IPS DF 4.7 (cell line): Measurements from ENCODE around the gene MYO15A.

Source experiments
- DNase-seq: peaks from one replicate; pipeline ENCODE4 v3.0.0-alpha.2; 2013; ENCODE audit warnings: low spot score; ENCODE audit errors: extremely low read depth

The MYO15A gene

DNA sequence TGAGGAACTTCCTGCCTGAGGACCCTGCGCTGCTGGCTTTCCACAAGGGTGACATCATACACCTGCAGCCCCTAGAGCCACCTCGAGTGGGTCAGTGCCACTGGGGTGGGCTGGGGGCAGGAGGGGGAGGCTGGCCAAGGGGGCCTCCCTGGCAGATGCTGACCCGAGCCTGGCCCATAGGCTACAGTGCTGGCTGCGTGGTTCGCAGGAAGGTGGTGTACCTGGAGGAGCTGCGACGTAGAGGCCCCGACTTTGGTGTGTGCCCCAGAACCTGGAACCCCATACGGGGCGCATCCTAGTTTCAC lies 48.4 kb downstream of the MYO15A start:
- DNase-seq: no peak

DNA sequence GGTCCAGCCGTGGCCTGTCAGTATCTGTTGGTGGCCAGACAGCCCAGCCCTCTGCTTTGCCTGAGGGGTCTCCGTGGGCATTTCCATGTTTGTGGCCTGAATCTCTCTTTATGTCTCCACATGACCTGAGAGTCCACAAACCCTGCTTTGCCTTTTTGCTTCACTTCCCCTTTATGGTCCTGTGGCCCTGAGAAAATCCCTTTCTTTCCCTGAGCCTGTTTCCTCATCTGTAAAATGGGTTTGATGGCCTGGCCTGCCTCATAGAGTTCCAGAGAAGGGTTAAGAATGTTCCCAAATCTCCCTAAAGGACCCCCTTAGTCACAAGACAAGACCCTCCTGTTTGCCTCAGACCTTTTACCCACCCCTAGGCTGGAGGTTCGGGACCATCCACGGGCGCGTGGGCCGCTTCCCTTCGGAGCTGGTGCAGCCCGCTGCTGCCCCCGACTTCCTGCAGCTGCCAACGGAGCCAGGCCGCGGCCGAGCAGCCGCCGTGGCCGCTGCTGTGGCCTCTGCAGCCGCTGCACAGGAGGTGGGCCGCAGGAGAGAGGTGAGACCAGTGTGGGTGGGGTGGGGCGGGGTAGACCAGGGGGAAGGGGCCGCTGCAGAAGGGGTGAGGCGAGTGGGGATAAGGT lies 48.9 kb downstream of the MYO15A start:
- DNase-seq: no peak

- DNase-seq: peak; percentile 82
These were observed 49.6 kb downstream of the MYO15A start for GRCh38 chr17:18158022-18158600.

GRCh38 chr17:18159551-18160120 lies 51.1 kb downstream of the MYO15A start:
- DNase-seq: no peak

DNA sequence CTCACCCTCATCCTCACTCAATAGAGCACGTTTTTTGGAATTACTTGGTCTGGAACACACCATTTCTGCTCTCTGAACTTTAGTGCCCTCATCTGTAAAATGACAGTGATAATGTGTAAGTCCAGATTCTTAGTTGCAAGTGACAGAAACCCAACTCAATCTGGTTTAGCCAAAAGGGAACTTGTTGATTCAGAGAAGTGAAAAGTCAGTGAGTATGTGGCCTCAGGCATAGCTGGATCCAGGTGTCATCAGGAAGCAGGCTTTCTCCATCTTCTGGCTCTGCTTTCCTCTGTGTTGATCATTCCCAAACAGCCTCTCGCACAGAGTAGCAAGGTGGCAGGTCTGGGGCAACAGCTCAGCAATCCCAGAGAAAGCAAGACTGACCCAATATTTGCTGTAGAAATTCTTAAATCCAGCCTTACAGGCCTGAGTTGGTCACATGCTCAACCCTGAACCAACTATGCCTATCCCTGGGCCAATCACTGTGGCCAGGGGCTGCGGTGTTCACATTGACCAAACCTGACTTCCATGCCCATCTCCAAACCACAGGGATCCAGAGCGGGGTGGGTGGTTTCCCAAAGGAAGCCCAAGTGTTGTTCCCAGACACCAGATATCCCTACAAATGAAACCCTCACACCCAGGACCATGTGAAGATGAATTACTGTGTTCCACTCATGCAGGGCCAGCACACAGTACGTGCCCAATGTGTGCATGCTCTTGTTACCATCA lies 51.7 kb downstream of the MYO15A start:
- no peak for DNase-seq

DNA sequence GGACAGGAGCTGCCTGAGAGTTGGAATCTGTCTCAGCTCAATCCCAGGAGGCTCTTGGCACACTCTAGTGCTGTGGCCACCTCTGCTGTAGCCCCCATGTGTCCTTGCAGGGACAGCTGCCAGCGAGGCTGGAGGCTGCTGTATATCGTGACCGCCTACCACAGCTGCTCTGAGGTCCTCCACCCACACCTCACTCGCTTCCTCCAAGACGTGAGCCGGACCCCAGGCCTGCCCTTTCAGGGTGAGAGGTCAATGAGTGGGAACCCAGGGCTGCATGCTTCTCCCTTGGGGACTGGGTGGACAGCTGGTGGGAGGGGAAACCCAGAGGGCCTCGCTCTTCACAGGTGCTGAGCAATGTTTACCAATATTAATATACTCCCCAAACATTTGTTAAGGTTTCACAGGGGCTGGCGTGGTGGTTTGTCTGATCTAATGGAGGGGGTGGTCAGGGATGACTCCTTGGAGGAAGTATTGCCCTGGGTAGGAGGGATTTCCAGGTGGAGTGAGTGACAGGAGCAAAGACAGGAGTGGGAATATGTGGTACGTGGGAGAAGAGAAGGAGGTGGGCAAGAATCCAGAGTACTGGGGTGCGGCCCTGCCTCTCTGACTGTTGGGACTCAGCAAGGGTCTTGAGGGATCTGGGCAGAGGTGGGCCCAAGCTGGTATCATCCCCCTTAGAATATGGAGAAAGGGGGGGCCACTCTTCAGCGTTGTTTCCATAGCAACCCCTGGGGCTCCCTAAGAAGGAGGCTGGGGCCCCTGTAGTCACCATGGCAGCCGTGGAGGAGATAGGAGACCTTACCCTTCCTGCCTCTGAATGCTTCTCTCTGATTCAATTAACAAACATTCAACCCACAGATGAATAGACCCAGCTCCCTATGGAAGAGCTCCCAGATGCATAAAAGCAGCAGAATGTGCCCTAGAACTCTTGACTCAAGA lies 52.9 kb downstream of the MYO15A start:
- DNase-seq: no peak

DNA sequence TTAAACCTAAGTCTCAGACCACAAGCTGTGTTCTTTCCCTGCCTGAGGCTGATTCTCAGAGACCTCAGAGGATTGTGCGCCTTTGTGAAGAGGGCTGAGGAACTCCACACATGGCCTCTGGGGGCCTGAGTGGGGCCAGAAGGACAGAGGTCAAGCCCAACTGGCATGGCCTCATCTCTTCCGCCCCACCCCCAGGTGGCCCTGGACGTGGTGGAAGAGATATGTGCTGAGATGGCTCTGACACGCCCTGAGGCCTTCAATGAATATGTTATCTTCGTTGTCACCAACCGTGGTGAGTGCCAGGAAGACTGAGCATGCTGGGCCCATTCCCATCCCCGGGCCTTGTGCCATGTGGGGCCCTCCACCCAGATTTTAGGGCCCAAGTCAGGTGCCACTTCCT lies 55.0 kb downstream of the MYO15A start:
- DNase-seq: no peak

GRCh38 chr17:18166894-18167293 lies 58.3 kb downstream of the MYO15A start:
- no peak for DNase-seq

DNA sequence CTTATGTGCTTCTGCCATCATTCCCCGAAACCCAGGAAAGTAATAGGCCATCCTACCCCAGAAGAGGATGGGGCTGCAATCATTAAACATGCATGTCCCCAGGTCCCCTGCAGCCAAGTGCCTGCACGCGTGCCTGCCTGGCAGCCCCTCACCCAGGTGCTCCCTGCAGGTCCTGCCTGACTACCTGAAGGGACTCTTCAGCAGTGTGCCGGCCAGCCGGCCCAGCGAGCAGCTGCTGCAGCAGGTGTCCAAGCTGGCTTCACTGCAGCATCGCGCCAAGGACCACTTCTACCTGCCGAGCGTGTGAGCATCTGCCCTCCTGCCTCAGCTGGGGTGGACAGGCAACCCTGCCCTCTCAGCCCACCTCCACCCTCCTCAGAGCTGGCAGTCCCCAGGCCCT lies 58.9 kb downstream of the MYO15A start:
- DNase-seq: no peak

GRCh38 chr17:18172531-18173278 lies 64.1 kb downstream of the MYO15A start:
- no peak for DNase-seq

DNA sequence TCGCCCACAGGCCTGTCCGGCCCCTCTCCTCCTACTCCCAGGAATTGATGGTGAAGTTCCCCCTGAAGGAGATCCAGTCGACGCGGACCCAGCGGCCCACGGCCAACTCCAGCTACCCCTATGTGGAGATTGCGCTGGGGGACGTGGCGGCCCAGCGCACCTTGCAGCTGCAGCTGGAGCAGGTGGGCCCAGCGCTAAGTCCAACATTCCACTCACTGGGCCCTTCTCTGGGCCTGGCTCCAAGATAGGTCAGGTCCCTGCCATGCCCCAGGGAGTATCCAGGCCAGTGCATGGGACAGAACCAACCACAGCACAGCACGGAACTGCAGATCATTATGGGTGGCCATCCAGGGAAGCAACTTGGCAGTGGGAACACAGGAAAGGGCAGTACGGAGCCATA lies 65.2 kb downstream of the MYO15A start:
- DNase-seq: no peak

DNA sequence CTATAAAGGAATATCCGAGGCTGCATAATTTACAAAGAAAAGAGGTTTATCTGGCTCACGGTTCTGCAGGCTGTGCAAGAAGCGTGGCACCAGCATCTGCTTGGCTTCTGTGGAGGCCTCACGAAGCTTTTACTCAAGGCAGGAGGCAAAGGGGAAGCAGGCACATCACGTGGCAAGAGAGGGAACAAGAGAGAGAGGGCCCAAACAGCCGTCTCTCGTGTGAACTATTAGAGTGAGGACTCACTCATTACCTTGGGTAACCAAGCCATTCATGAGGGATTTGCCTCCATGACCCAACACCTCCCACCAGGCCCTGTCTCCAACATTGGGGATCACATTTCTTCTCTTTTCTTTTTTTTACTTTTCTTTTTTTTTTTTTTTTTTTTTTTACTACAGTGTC lies 67.6 kb downstream of the MYO15A start:
- no peak for DNase-seq

- no peak for DNase-seq
These were observed 68.6 kb downstream of the MYO15A start for GRCh38 chr17:18177133-18177532.

DNA sequence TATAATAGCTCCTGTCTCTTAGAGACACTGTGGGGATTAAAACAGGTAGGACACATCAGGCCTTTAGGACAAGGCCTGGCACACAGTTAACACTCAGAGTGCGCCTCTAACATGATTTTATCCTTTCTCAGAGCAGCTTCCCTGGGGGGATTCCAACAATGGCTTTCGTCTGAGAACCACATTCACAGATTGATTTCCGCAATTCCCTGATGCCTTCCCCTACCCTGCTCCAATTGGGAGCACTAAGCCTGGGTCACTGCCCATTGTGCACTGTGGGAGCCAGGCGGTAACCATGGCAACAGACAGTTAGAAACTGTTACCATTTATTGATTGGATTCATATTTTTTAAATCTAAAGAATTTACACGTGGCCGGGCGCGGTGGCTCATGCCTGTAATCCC lies 69.2 kb downstream of the MYO15A start:
- no peak for DNase-seq

DNA sequence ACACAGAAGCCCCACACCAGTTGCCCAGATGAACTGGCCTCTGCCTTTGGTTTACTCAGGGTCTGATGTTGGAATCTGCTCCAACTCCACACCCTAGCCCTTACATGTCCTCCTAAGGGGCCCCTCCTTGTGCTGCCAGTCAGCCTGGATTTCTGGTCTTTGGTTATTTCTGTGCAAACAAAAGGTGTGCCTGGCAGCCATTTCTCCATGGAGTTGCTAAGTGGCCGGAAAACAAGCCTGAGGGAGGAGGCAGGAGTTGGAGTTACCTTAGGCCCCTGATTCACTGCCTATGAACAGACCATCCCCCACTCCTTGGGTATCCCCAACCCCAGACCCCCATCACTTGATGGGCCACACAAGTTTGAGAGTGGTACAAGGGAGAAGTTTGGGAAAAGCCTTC lies 70.6 kb downstream of the MYO15A start:
- no peak for DNase-seq

- DNase-seq: no peak
These were observed 71.2 kb downstream of the MYO15A start for GRCh38 chr17:18179804-18180203.

GRCh38 chr17:18181358-18181757 lies 72.8 kb downstream of the MYO15A start:
- no peak for DNase-seq

- no peak for DNase-seq
These were observed 73.8 kb downstream of the MYO15A start for GRCh38 chr17:18182110-18182977.

GRCh38 chr17:18182978-18183333 lies 74.4 kb downstream of the MYO15A start:
- no peak for DNase-seq
